Measurements from ENCODE around the gene NCAPD2. TPM values are rescaled to one million over a fixed set of nuclear protein-coding genes. Genes with fewer than 3 reads are reported as not detected.
"Not testable (repeated sequence)": the region's sequence is repeated elsewhere in the genome, so short reads cannot be mapped to it uniquely, and the experiment has no call there.

The NCAPD2 gene
- polyA plus RNA-seq, 1 donor (not counting 4 experiments of a cell fraction or from before 2014, with no cell fraction given), result 33.7 TPM

- no peak overlapping the region for H3K9ac ChIP-seq (ENCODE audit: control insufficient read depth, extremely low read depth, insufficient read depth, low read length)
- H3K4me3 ChIP-seq (ENCODE audit: control insufficient read depth in 2 of 3, extremely low read depth in 1 of 3, insufficient read depth in 2 of 3, low read depth in 1 of 3, low read length in 3 of 3), result peak overlapping the region in 2 of 3 experiments; percentile 95 to 99
- H3K9me1 ChIP-seq (ENCODE audit: control insufficient read depth, extremely low read depth, insufficient read depth, low read length), result no peaks in the 10 kb centered on the region
- peaks cover 6 to 16% of the 10 kb centered on the region in 2 experiments for H3K36me3 ChIP-seq (ENCODE audit: control insufficient read depth in 2 of 2, extremely low read depth in 1 of 2, insufficient read depth in 2 of 2, low read length in 2 of 2)
- H3K79me2 ChIP-seq (ENCODE audit: control insufficient read depth, insufficient read depth, low read length), result peaks cover 45% of the 10 kb centered on the region
- peak overlapping the region; percentile 99 for H3K4me2 ChIP-seq (ENCODE audit: control insufficient read depth, extremely low read depth, insufficient read depth, low read depth, low read length)
- no peak overlapping the region for H3K27ac ChIP-seq (ENCODE audit: control insufficient read depth, insufficient read depth, low read length)
- no peaks in the 10 kb centered on the region for H4K20me1 ChIP-seq (ENCODE audit: control insufficient read depth, extremely low read depth, insufficient read depth, low read length)
- no peaks in the 10 kb centered on the region for H3K27me3 ChIP-seq (ENCODE audit: control insufficient read depth, extremely low read depth, insufficient read depth, low read length)
- H3K9me3 ChIP-seq (ENCODE audit: control insufficient read depth, low read depth, low read length), result no peaks in the 10 kb centered on the region
- dilution Hi-C loops (cut with MboI; ENCODE audit: extremely low pct_ligation_motif_present, low sequenced_read_pairs), result no loop called here
- FAIRE-seq (no peak), DNase-seq (ENCODE audit: low read depth, low spot score) (no peak)
- peaks cover 23% of the 10 kb centered on the region for H3K4me1 ChIP-seq (ENCODE audit: control insufficient read depth, extremely low read depth, insufficient read depth, low read length)
- H2AFZ ChIP-seq (ENCODE audit: control insufficient read depth, low read length), result no peak overlapping the region
- TF ChIP-seq CTCF (optimal IDR thresholded peaks at IDR 0.05 in 1 of 3, IDR thresholded peaks at IDR 0.05 in 1 of 3, conservative IDR thresholded peaks at IDR 0.05 in 1 of 3; ENCODE audit: extremely low read depth in 1 of 3, insufficient read depth in 2 of 3, low read length in 3 of 3) (no peak), EZH2 (IDR thresholded peaks at IDR 0.05; ENCODE audit: low read length) (no peak)
Measured at GRCh38 chr12:6494968-6495367, 1.1 kb downstream of the NCAPD2 start.

DNA sequence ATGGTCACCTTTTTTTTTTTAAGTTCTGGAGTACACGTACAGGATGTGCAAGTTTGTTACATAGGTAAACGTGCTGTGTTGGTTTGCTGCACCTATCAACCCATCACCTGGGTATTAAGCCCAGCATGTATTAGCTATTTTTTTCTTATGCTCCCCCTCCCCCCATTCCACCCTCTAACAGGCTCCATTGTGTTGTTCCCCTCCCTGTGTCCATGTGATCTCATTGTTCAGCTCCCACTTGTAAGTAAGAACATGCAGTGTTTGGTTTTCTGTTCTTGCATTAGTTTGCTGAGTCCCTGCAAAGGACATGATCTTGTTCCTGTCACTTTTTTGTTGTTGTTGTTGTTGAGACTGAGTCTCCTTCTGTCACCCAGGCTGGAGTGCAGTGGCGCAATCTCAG, 3.4 kb downstream of the NCAPD2 start:
- H3K9me3 ChIP-seq (ENCODE audit: control insufficient read depth, low read depth, low read length); dilution Hi-C loops (cut with MboI; ENCODE audit: extremely low pct_ligation_motif_present, low sequenced_read_pairs); H3K9ac ChIP-seq (ENCODE audit: control insufficient read depth, extremely low read depth, insufficient read depth, low read length); H3K9me1 ChIP-seq (ENCODE audit: control insufficient read depth, extremely low read depth, insufficient read depth, low read length); H3K27ac ChIP-seq (ENCODE audit: control insufficient read depth, insufficient read depth, low read length); DNase-seq (ENCODE audit: low read depth, low spot score); H3K27me3 ChIP-seq (ENCODE audit: control insufficient read depth, extremely low read depth, insufficient read depth, low read length); H3K4me3 ChIP-seq (ENCODE audit: control insufficient read depth in 2 of 3, extremely low read depth in 1 of 3, insufficient read depth in 2 of 3, low read depth in 1 of 3, low read length in 3 of 3); H3K4me2 ChIP-seq (ENCODE audit: control insufficient read depth, extremely low read depth, insufficient read depth, low read depth, low read length); H2AFZ ChIP-seq (ENCODE audit: control insufficient read depth, low read length); FAIRE-seq; H4K20me1 ChIP-seq (ENCODE audit: control insufficient read depth, extremely low read depth, insufficient read depth, low read length): not testable (repeated sequence)
- Histone ChIP-seq H3K4me1 (ENCODE audit: control insufficient read depth, extremely low read depth, insufficient read depth, low read length) (peaks cover 18% of the 10 kb centered on the region), H3K79me2 (ENCODE audit: control insufficient read depth, insufficient read depth, low read length) (peaks cover 58% of the 10 kb centered on the region), H3K36me3 (ENCODE audit: control insufficient read depth in 2 of 2, extremely low read depth in 1 of 2, insufficient read depth in 2 of 2, low read length in 2 of 2) (peaks cover 7 to 19% of the 10 kb centered on the region in 2 experiments)

- H3K4me3 ChIP-seq (ENCODE audit: control insufficient read depth in 2 of 3, extremely low read depth in 1 of 3, insufficient read depth in 2 of 3, low read depth in 1 of 3, low read length in 3 of 3), result no peak overlapping the region
- no peaks in the 10 kb centered on the region for H3K9me3 ChIP-seq (ENCODE audit: control insufficient read depth, low read depth, low read length)
- no peak overlapping the region for H3K27ac ChIP-seq (ENCODE audit: control insufficient read depth, insufficient read depth, low read length)
- H4K20me1 ChIP-seq (ENCODE audit: control insufficient read depth, extremely low read depth, insufficient read depth, low read length), result no peaks in the 10 kb centered on the region
- H3K9me1 ChIP-seq (ENCODE audit: control insufficient read depth, extremely low read depth, insufficient read depth, low read length), result no peaks in the 10 kb centered on the region
- H3K4me1 ChIP-seq (ENCODE audit: control insufficient read depth, extremely low read depth, insufficient read depth, low read length), result peaks cover 3% of the 10 kb centered on the region
- dilution Hi-C loops (cut with MboI; ENCODE audit: extremely low pct_ligation_motif_present, low sequenced_read_pairs), result no loop called here
- peaks cover 5 to 19% of the 10 kb centered on the region in 2 experiments for H3K36me3 ChIP-seq (ENCODE audit: control insufficient read depth in 2 of 2, extremely low read depth in 1 of 2, insufficient read depth in 2 of 2, low read length in 2 of 2)
- no peak overlapping the region for H3K9ac ChIP-seq (ENCODE audit: control insufficient read depth, extremely low read depth, insufficient read depth, low read length)
- FAIRE-seq (no peak), DNase-seq (ENCODE audit: low read depth, low spot score) (no peak)
- H3K4me2 ChIP-seq (ENCODE audit: control insufficient read depth, extremely low read depth, insufficient read depth, low read depth, low read length), result no peak overlapping the region
- no peak overlapping the region for H2AFZ ChIP-seq (ENCODE audit: control insufficient read depth, low read length)
- peaks cover 52% of the 10 kb centered on the region for H3K79me2 ChIP-seq (ENCODE audit: control insufficient read depth, insufficient read depth, low read length)
- TF ChIP-seq CTCF (optimal IDR thresholded peaks at IDR 0.05 in 1 of 3, IDR thresholded peaks at IDR 0.05 in 1 of 3, conservative IDR thresholded peaks at IDR 0.05 in 1 of 3; ENCODE audit: extremely low read depth in 1 of 3, insufficient read depth in 2 of 3, low read length in 3 of 3) (no peak), EZH2 (IDR thresholded peaks at IDR 0.05; ENCODE audit: low read length) (no peak)
- no peaks in the 10 kb centered on the region for H3K27me3 ChIP-seq (ENCODE audit: control insufficient read depth, extremely low read depth, insufficient read depth, low read length)
Measured at GRCh38 chr12:6500466-6500865, 6.6 kb downstream of the NCAPD2 start.
